LoVo (cell line): ENCODE data around the gene NLK.
"Not testable (repeated sequence)": the region's sequence is repeated elsewhere in the genome, so short reads cannot be mapped to it uniquely, and the experiment has no call there.

Experiments
- DNase-seq: peaks from one replicate; pipeline ENCODE4 v3.0.0-alpha.2; 2016; ENCODE audit warnings: low spot score

NLK gene

GRCh38 chr17:28155405-28155804 is 112.9 kb downstream of the NLK start:
- not testable (repeated sequence) for DNase-seq

DNA sequence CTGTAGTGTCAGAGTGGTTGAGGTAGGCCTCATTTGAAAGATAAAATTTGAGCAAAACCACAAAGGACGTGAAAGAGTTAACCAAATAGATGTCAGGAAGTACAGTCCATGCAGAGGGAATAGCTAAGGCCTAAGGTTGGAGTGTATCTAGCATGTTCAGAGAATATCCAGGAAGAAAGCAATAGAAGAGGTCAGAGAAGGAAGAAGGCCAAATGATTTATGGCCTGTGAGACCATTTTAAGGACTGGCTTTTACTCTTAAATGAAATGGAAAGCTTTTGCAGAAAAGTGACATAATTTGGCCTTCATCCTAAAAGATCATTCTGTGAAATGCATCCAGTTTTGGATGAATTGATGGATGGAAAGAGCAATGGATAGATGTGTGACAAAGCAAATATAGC is 116.5 kb downstream of the NLK start:
- DNase-seq, result no peak

- no peak for DNase-seq
Observed at GRCh38 chr17:28159924-28160323, 117.4 kb downstream of the NLK start.

DNA sequence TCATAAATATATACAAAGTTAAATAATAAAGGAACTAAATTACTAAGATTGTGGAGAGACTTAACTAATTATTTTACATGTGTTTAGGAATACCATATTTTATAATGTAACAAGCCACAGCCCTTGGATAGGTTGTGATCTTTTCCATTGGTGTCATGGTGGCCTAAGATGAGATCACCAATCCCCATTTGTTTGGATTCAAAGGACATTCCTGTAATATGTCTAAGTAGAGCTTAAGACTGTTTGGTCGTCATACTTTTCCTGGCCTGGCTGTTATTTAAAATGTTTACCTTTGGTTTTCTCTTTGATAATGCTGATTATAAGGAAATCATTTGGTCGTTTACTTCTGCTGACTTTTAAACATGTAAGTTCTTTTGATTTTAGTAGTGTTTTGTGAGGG is 118.1 kb downstream of the NLK start:
- DNase-seq, result no peak

DNA sequence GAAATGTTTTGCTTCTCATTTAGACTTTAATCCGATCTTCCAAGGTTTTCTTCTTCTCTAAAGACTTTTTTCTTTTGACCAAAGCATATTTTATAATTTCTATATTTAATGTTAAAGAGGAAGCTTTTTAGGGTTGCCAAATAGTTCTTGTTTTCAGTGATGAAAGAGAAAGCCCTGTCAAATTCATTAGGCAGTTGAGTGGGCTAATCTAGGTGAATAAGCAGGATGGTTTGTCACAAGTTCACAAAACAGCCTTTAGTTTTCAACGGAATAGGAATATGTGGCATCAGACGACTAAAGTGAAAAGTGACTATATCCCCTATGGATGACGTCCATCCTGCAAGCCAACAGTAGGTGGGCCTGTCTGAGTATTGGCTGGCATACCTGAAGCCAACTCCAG is 118.8 kb downstream of the NLK start:
- DNase-seq, result no peak

DNA sequence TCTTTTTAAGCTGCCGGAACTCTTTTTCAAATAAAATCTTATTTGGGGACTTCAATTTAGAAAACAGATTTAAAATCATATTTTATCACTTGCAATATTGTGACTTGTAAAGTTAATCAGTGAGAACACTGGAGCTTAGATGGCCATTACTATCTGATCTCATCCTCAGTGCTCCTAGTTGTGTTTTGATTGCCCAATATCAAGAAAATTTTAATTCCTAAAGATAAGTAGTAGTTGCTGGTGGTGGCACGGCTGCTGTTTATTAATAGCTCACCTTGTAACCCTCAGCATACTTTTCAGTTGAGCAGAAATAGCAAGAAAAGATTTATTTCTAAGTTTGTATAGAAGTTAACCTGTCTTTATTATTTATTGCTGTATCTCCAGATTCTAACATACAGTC is 124.0 kb downstream of the NLK start:
- no peak for DNase-seq

DNA sequence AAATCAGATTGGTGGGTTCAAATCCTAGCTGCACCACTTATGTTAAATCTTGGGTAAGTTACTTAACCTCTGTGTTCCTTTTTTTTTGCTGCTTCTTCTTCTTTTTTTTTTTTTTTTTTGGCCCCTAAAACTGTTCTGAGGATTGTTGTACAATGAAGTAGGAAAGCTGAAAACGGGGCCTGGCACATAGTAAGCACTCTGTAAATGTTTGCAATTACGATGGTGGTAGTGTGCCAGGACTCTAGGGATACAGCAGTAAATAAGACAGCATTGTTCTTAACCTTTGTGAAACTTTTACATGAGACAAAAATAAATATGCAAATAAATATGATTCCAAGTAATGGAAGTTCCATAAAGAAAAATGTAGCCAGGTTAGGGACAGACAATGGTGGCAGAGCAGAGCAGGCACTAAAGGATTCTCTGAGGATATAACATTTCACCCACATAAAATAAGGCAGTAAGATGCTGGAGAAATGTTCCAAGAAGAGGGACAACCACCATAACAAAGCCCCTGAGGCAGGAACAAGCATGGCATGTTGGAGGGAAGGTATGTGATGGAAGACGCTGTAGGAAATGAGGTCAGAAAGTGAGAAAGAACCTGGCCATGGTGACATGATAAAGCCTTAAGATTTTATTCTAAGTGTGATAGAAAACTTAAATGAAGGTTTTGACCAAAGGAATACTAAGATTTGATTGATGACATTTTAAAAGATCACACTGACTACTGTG is 127.3 kb downstream of the NLK start:
- DNase-seq, result no peak

GRCh38 chr17:28170771-28171170 is 128.3 kb downstream of the NLK start:
- DNase-seq, result no peak

DNA sequence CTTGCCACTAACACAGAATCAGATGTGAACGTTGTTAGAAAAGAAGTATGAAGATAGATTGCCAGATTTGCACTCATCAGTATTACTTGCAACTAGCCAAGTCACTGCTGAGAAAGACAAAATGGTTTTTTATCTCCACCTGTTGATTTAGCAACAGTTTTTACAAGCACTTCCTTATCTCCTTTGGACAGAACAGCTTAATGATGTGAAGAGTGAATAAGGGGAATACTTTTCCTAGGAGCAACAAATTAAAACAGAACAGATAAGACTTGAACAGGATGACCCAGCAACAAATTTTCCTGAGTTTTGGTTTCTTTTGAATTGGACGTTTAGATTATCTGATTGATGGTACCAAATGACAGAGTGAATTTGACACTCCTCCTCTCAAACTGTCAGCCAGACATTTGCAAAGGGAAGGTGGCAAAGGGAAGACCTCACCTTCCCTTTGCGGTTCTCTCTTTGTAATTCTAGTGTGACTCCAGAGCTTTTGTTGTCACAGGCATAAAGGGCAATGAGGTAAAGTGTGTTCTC is 130.6 kb downstream of the NLK start:
- no peak for DNase-seq

- no peak for DNase-seq
Observed at GRCh38 chr17:28173801-28174200, 131.3 kb downstream of the NLK start.

GRCh38 chr17:28174352-28175046 is 132.0 kb downstream of the NLK start:
- no peak for DNase-seq

- DNase-seq, result no peak
Observed at GRCh38 chr17:28177351-28177750, 134.9 kb downstream of the NLK start.

DNA sequence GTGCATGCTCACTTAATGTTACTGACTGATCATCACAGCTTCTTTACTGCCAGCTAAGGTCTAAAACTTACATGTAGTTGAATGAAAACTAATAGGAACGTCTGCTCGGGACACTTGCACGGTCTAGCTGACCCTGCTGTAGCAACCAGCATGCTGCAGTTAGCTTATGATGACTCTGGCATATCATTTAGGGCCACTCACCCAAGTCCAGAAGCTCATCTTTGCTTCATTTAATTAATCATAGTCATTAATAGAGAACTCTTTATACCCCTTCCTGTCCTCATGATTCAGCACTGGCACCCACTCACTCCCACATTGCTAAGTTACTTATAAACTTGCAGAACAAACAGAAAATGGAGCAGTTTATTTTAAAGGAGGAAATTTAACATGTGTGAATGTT is 136.3 kb downstream of the NLK start:
- DNase-seq, result no peak

- no peak for DNase-seq
Observed at GRCh38 chr17:28180449-28180848, 138.0 kb downstream of the NLK start.

- no peak for DNase-seq
Observed at GRCh38 chr17:28181568-28181967, 139.1 kb downstream of the NLK start.

GRCh38 chr17:28182559-28182958 is 140.1 kb downstream of the NLK start:
- DNase-seq, result no peak

GRCh38 chr17:28185658-28186057 is 143.2 kb downstream of the NLK start:
- no peak for DNase-seq

DNA sequence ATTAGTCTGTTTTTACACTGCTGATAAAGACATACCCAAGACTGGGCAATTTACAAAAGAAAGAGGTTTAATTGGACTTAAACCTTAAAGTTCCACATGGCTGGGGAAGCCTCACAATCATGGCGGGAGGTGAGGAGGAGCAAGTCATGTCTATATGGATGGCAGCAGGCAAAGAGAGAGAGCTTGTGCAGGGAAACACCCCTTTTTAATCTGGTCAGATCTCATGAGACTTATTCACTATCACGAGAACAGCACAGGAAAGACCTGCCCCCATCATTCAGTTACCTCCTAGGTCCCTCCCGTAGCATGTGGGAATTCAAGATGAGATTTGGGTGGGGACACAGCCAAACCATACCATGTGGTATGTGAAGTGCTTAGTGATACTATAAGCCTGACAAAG is 144.0 kb downstream of the NLK start:
- DNase-seq, result not testable (repeated sequence)

DNA sequence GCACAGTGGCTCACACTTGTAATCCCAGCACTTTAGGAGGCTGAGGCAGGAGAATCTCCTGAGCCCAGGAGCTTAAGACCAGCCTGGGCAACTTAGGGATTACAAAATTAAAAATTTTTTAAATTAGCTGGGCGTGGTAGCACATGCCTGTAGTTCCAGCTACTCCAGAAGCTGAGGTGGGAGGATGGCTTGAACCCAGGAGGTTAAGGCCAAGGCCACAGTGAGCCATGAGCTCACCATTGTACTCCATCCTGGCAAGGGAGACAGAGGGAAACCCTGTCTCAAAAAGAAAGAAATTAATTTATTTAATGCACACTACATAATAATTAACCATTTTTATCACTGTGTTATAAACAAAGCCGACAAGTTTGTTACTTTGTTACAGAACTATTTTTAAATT is 145.5 kb downstream of the NLK start:
- DNase-seq, result no peak

DNA sequence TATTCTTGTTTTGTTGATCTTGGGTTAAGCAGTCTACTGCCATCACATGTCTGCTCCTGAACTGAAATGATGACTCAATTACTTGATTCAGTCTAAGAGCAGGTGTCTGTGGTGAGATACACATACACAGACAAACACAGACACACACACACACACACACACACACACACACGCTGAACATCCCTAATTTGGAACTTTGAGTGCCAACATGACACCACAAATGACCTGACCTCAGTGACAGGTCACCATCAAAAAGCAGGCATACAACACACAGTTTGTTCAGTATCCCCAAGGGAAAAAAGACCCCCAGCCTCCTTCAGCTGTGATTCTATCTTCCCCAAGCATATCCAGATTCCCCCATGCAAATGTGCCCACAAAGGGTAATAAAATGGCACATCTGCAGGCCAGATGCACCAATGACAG is 146.4 kb downstream of the NLK start:
- DNase-seq, result no peak

GRCh38 chr17:28189667-28190066 is 147.2 kb downstream of the NLK start:
- no peak for DNase-seq

GRCh38 chr17:28191018-28191417 is 148.5 kb downstream of the NLK start:
- DNase-seq, result no peak

DNA sequence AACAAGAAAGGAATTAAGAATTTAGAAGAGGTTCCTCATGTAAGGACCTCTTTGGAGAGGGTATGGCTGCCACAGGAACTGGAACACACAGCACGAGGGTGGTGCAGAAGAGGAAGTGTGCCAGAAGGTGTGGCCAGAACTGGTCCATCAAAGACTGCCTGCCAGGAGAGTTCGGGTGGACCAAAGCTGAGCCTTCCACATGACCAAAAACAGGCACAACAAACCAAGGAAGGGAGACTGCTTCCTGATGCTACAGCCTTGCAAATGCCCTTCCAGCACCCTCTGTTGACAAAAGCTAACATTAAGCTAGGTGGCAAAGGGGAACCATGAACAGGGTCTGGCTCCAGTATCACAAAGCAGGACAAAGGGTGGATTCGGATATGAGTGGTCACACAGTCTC is 150.8 kb downstream of the NLK start:
- DNase-seq, result no peak

DNA sequence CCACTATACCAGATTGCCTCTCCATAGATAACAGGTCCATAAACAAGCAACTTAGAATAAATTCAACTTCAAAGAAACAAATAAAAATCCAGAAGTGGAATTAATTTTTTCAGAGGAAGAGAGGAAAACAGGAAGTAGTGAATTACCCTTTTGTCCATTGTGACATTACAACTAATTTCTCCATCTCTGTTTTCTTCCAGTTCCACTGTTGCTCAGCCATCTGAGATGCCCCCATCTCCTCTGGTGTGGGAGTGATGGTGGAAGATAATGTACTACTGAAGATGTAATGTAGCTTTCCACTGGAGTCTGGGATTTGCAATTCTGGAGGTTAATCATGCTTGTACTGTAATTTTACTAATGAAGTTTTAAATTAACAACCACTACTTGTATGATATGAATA is 151.9 kb downstream of the NLK start:
- no peak for DNase-seq
